Heart left ventricle (tissue), 13 donors: ENCODE data around the gene HPRT1.

Source experiments
- POLR2A ChIP-seq, 2 donors: fragments of 450-650 bp; IDR thresholded peaks; one replicate each; pipeline ENCODE4 v1.6.1; 2017; ENCODE audit warnings: antibody characterized with exemption in 2 of 2, mild to moderate bottlenecking in 2 of 2, moderate library complexity in 2 of 2
- TF ChIP-seq, protein P1 (sequence below), 12 donors: fragments of 200-600 bp; sonication (generic) in 4 of 12; IDR thresholded peaks; one replicate each; pipeline versions ENCODE4 v1.5.0 to v1.8.0; 2018 to 2022; ENCODE audit warnings: antibody characterized with exemption in 12 of 12, mild to moderate bottlenecking in 5 of 12
- donor health status: ischemic (EF 13 %, LVEDD 7.1; RV severe dilation, severe dysfunction).
- donor health status: DM: no; HTN: yes; CAD: no.
- donor health status: DM: no; HTN: no; CAD: no.
- donor health status: ischemic (EF 25% LVEDD 6.9; RV normal size, moderate dysfunction).
- donor health status: ischemic (EF 25% LVEDD 5.7; RV mildly dilated, moderate dysfunction).
- donor health status: ischemic (EF 35%, LVEDD 5.7; RV mildly dilated, moderate dysfunction).
- donor health status: nonischemic (EF 11% LVEDD 7.7; RV severe dilation, severe dysfunction).
- donor health status: DM: yes; HTN: yes; CAD: no.
- donor health status: PGD.
- donor health status: ischemic (EF 29% LVEDD 5.4; RV normal size, mild dysfunction).
- donor health status: nonischemic (EF 23%, LVEDD 6.1; RV moderate dilation, normal function).

DNA sequence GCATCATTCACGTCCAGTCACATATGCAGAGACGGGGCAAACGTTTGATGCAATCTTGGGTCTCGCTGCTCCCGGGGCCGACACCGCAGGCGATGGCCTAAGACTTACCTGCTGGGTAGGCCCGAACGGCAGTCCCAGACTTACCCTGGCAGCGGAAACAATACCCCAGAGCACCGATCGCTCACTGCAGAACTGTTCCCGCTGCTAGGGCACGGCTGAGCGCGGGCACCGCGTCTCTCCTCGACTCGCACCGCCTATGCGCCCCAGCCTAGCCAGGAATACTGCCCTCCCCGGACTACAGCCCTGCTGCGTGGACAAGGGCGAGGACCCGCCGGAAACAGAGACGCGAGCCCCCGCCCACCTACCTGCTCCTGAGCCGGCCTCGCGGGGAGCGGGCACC is 86.2 kb downstream of the HPRT1 start:
- TF ChIP-seq, protein P1, sequence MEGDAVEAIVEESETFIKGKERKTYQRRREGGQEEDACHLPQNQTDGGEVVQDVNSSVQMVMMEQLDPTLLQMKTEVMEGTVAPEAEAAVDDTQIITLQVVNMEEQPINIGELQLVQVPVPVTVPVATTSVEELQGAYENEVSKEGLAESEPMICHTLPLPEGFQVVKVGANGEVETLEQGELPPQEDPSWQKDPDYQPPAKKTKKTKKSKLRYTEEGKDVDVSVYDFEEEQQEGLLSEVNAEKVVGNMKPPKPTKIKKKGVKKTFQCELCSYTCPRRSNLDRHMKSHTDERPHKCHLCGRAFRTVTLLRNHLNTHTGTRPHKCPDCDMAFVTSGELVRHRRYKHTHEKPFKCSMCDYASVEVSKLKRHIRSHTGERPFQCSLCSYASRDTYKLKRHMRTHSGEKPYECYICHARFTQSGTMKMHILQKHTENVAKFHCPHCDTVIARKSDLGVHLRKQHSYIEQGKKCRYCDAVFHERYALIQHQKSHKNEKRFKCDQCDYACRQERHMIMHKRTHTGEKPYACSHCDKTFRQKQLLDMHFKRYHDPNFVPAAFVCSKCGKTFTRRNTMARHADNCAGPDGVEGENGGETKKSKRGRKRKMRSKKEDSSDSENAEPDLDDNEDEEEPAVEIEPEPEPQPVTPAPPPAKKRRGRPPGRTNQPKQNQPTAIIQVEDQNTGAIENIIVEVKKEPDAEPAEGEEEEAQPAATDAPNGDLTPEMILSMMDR (IDR thresholded peaks at IDR 0.05): no peak
- no peak for TF ChIP-seq POLR2A (IDR thresholded peaks at IDR 0.05)
